GM18951 (cell line): Measurements from ENCODE around the gene HYDIN.
"Not testable (repeated sequence)": the region's sequence is repeated elsewhere in the genome, so short reads cannot be mapped to it uniquely, and the experiment has no call there.

ENCODE experiments used
- in situ Hi-C: fragments of 300-500 bp; cut with MboI; formaldehyde crosslinking; loops from one replicate; pipeline ENCODE4 v1.12.0; 2022; ENCODE audit warnings: low sequenced_read_pairs, mixed read lengths, inconsistent platforms; ENCODE audit not compliant: unreplicated experiment

Gene HYDIN

DNA sequence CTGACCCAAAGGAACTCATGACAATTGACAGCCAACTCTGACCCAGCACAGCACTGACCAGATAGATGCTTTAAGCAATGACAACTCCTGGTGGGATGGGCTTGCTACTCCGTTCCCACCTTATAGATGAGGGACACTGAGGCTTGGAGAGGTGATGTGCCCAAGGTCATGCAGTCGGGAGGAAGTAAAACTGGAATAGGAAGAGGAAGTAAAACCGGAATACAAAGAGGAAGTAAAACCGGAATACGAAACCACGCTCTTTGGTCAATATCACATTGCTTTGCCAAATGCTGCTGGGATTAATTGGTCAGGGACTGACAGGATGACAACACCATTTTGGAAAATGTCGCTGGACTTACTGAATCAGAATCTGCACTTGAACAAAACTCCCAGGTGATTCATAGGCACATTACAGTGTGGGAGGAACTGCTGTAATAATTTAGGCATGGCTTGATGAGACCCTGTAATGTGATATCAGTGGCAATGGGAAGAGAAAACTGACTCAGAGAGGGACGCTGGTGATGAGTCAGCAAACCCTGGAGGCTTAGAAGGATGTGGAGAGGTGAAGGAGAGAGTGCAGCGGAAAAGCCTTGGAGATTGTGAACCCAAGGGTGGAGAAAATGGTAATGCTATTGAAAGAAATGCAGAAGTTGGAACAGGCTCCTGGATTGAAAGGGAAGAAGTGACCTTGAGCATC, 243.4 kb downstream of the HYDIN start:
- in situ Hi-C loops: not testable (repeated sequence)

DNA sequence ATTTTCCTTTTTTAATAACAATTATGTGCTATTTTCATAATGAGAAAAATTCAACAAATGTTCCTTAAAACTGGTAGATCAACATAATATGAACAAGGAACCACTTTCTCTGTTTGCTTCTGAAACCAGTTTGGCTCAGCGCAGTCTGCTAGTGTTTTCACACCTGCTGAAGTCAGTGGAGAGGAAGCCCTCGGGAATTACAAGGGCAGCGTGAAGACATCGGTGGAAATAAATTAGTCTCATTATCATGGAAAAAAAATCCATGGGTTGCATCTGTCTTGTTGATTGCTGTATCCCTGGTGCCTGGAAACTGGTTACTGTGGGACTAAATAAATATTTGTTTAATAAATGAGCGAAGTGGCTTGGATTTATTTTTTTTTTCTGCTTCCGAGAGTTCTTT, 245.8 kb downstream of the HYDIN start:
- in situ Hi-C loops: not testable (repeated sequence)

GRCh38 chr16:70968332-70968731, 262.2 kb downstream of the HYDIN start:
- in situ Hi-C loops: not testable (repeated sequence)

- in situ Hi-C loops: not testable (repeated sequence)
Measured at GRCh38 chr16:70960169-70960568, 270.4 kb downstream of the HYDIN start.

DNA sequence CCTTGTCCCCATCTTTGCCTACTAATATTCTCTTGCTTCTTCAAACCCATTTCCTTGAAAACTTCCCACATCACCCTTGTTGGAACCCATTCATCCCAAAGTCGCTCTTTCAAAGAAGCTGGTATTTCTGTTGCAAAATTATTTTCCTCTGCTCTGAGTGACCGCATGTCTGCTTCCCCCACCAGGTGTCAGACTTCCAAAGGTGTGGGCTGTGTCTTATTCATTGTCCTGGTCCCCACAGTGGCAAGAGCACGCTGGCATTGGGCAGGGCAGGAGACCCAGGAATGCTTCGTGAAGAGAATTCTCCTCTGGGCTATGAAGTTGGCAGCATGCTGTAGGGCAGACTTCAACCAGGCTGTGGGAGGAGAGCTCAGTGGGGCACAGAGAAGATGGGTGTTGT, 275.6 kb downstream of the HYDIN start:
- in situ Hi-C loops: not testable (repeated sequence)

DNA sequence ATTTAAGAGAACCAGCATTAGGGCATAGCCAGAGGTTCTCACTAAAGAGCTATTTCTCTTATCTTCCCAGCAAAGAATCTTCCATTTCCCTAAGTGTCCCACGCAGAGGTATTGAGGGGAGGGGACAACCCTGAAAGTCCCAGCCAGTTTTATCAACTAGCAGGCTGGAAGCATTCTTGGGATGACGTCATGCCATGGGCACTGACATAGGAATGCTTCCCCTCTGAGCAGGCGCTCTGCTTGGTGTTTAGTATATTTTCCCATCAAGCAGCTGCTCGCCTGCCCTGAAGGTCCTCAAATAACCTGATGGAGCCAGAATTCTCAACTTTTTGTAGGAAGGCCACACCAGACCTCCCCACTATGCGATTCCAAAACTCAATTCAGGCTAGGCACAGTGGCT, 276.7 kb downstream of the HYDIN start:
- in situ Hi-C loops: not testable (repeated sequence)

DNA sequence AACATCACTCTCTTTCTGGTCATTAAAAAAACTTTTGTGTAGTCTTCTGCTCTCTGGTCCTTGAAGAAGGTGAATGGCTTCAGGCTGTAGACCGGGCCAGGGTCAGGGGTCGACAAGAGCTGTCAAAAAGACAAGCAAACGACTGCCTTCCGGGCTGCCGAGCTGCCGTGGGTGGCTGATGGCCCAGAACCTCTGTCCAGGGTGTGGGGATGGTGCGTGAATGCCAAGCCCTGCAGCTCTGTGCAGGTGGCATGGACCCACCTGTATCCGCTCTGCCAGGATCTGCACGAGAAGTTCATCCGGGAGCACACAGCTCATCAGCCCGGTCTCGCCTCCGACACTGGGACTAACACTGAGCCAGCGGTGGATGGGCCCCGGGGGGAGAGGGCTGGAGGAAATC, 287.0 kb downstream of the HYDIN start:
- in situ Hi-C loops: not testable (repeated sequence)

GRCh38 chr16:70939690-70940359, 290.7 kb downstream of the HYDIN start:
- in situ Hi-C loops: not testable (repeated sequence)

DNA sequence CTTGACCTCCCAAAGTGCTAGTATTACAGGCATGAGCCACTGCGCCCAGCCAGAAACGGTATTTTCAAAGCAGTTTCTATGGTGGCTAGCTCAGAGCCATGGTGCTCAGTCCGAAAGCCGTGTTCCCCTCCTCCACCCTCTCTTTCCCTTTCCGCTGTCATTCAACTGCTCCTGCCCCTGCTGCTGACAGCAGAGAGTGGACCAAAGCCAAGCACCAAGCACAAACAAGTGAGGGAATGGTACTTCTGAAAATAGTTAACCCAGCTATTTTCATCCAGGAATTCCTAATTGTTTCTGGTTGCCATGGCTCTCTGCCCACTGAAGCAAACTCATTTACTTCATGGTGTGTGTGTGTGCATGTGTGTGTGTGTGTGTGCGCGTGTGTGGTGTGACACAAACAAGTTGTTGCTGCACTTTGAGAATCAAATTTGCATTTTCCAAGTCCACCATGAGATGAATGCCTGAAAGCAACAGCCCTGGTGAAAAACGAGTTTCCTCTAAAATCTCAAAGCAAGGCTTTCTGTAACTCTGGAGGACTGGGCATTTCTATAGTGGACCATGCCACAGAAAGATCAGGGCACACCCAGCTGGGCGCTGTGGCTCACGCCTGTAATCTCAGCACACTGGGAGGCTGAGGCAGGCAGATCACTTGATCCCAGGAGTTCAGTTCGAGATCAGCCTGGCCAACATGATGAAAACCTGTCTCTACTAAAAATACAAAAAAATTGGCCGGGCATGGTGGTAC, 293.6 kb downstream of the HYDIN start:
- in situ Hi-C loops: not testable (repeated sequence)

- in situ Hi-C loops: not testable (repeated sequence)
Measured at GRCh38 chr16:70935325-70935724, 295.2 kb downstream of the HYDIN start.

- in situ Hi-C loops: not testable (repeated sequence)
Measured at GRCh38 chr16:70933746-70934145, 296.8 kb downstream of the HYDIN start.

- in situ Hi-C loops: not testable (repeated sequence)
Measured at GRCh38 chr16:70930757-70931156, 299.8 kb downstream of the HYDIN start.

- in situ Hi-C loops: not testable (repeated sequence)
Measured at GRCh38 chr16:70922164-70922563, 308.4 kb downstream of the HYDIN start.

DNA sequence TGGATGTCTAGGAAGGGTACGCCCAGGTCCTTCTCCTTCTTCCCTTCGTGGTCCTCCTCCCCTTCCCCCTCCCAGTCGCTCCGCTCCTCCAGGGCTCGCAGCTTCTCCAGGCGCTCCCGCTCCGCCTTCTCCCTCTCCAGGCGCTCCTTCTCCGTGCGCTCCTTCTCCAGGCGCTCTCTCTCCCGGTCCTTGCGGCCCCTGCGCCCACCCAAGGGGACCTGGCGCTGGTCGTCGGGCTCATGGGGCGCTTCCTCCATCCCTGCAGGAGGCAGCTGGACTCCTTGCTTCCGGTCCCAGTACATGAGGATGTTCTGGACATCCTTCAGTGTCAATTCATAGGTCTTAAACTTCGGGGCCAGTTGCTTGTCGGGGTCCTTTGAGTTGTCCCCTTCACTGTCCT, 309.9 kb downstream of the HYDIN start:
- in situ Hi-C loops: not testable (repeated sequence)

GRCh38 chr16:70888208-70888607, 342.3 kb downstream of the HYDIN start:
- in situ Hi-C loops: not testable (repeated sequence)

DNA sequence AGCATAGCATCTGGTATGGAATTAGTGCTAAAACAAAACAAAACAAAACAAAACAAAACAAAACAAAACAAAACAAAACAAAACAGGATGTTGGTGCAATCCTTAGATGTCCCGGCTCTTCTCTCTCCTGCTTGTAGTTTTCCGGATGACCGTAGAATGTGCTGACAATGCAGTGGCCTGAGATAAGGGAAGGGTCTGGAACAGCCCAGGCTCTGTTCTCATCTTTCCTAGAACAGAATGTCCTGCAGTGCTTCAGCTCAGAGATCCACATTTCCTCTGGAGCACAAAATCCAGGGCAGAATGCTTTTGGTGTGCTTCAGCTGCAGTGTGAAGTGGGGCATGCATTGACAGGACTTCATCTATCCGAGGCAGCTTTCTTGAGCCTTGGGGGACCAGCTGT, 345.9 kb downstream of the HYDIN start:
- in situ Hi-C loops: not testable (repeated sequence)

- in situ Hi-C loops: not testable (repeated sequence)
Measured at GRCh38 chr16:70882311-70882710, 348.2 kb downstream of the HYDIN start.

DNA sequence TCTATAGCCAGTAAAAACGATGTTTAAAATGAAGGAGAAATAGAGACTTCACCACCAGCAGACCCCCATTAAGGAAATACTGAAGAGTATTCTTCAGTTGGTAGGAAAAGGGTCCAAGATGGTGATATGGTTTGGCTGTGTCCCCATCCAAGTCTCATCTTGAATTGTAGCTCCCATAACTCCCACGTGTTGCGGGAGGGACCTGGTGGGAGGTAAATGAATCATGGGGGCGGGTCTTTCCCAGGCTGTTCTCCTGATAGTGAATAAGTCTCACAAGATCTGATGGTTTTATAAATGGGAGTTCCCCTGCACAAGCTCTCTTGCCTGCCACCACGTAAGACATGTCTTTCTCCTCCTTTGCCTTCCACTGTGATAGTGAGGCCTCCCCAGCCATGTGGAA, 352.6 kb downstream of the HYDIN start:
- in situ Hi-C loops: not testable (repeated sequence)

GRCh38 chr16:70876442-70876841, 354.1 kb downstream of the HYDIN start:
- in situ Hi-C loops: not testable (repeated sequence)

DNA sequence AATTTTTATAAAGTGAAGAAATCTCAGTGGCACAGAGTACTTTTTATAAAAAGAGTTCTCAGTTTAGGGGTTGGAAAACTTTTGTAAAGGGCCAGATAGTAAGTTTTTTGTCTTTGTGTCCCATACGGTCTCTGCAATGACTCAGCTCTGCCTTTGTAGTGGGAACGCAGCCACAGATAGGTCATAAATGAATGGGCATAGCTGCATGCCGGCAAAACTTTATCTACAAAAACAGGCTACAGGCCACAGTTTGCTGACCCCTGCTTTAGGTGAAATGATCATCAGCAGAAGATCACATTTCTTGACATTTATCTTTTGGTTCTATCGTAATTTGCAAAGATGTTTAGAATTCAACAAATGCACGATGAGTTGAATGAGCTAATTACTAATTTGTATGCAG, 365.8 kb downstream of the HYDIN start:
- in situ Hi-C loops: not testable (repeated sequence)

DNA sequence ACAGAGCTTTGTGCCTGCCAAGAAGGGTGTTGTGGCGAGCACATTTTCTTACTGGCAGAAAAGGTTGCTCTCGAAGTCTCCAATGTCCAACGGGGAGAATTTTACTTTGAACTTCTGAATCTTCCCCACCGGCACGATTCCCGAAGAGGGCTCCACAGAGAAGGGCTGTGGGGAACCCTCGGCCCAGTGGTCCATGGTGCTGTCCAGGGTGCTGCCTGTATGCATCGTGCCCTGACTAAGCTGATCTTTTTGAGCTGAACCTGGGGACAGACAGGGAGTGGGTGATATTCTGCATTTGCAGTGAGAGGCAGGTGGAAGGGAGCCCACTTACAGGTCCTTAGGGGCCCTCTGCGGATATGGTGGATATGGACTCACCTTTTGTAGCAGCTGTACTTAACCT, 368.5 kb downstream of the HYDIN start:
- in situ Hi-C loops: not testable (repeated sequence)
